NCI-H1694 treated with DMSO at 0.1 percent for 48 hours (cell line): Measurements from ENCODE around the gene ANGPTL1.

Source experiments
- DNase-seq: peaks from one replicate; lab custom pipeline; 2025; lab: John Stamatoyannopoulos, UW

The ANGPTL1 gene

GRCh38 chr1:178870944-178871343, at the start of gene ANGPTL1:
Gene ANGPTL1, minus strand, starts transcription at chr1:178871077. Its CDS starts 5,301 bp downstream, at chr1:178865776.
- no peak for DNase-seq

GRCh38 chr1:178919581-178919980, 48.7 kb upstream of the ANGPTL1 start:
- no peak for DNase-seq

- DNase-seq, result no peak
Measured at GRCh38 chr1:178918955-178919354, 48.1 kb upstream of the ANGPTL1 start.

GRCh38 chr1:178918308-178918707, 47.4 kb upstream of the ANGPTL1 start:
- DNase-seq, result no peak

- no peak for DNase-seq
Measured at GRCh38 chr1:178916448-178917174, 45.7 kb upstream of the ANGPTL1 start.

GRCh38 chr1:178912597-178912996, 41.7 kb upstream of the ANGPTL1 start:
- no peak for DNase-seq

GRCh38 chr1:178910023-178910422, 39.1 kb upstream of the ANGPTL1 start:
- no peak for DNase-seq

GRCh38 chr1:178908358-178908757, 37.5 kb upstream of the ANGPTL1 start:
- no peak for DNase-seq

- DNase-seq, result no peak
Measured at GRCh38 chr1:178901482-178902125, 30.7 kb upstream of the ANGPTL1 start.

GRCh38 chr1:178899402-178899801, 28.5 kb upstream of the ANGPTL1 start:
- no peak for DNase-seq

GRCh38 chr1:178898401-178898800, 27.5 kb upstream of the ANGPTL1 start:
- DNase-seq, result no peak

GRCh38 chr1:178895928-178896327, 25.1 kb upstream of the ANGPTL1 start:
- DNase-seq, result no peak

- no peak for DNase-seq
Measured at GRCh38 chr1:178886551-178886950, 15.7 kb upstream of the ANGPTL1 start.

GRCh38 chr1:178885869-178886268, 15.0 kb upstream of the ANGPTL1 start:
- no peak for DNase-seq

GRCh38 chr1:178881950-178882349, 11.1 kb upstream of the ANGPTL1 start:
- no peak for DNase-seq

- no peak for DNase-seq
Measured at GRCh38 chr1:178877896-178878295, 7.0 kb upstream of the ANGPTL1 start.

GRCh38 chr1:178875936-178876335, 5.1 kb upstream of the ANGPTL1 start:
- no peak for DNase-seq

- DNase-seq, result no peak
Measured at GRCh38 chr1:178874966-178875365, 4.1 kb upstream of the ANGPTL1 start.

- DNase-seq, result no peak
Measured at GRCh38 chr1:178871551-178872320, 859 bp upstream of the ANGPTL1 start.

GRCh38 chr1:178870221-178870620, 656 bp downstream of the ANGPTL1 start:
- DNase-seq, result no peak

GRCh38 chr1:178869119-178869697, 1.7 kb downstream of the ANGPTL1 start:
- DNase-seq, result no peak

- no peak for DNase-seq
Measured at GRCh38 chr1:178868706-178869105, 2.2 kb downstream of the ANGPTL1 start.

- no peak for DNase-seq
Measured at GRCh38 chr1:178867670-178868069, 3.2 kb downstream of the ANGPTL1 start.
